Ectodermal cell (in vitro differentiated cells): ENCODE measurements around the gene USP24.
"Not testable (repeated sequence)": the region's sequence is repeated elsewhere in the genome, so short reads cannot be mapped to it uniquely, and the experiment has no call there.

Source experiments
- H3K27ac ChIP-seq: 2 replicates; pipeline ENCODE4 v1.7.0; 2013; ENCODE audit warnings: mild to moderate bottlenecking, low read depth, low read length; ENCODE audit not compliant: insufficient read depth, poor library complexity, severe bottlenecking
- H3K27me3 ChIP-seq: 2 replicates; pipeline ENCODE4 v1.7.0; 2013; ENCODE audit warnings: mild to moderate bottlenecking, low read length; ENCODE audit not compliant: insufficient read depth, control insufficient read depth, poor library complexity, severe bottlenecking
- H3K36me3 ChIP-seq: one replicate; pipeline ENCODE4 v1.7.0; 2013; ENCODE audit warnings: low read length; ENCODE audit not compliant: control insufficient read depth, insufficient read depth
- H3K4me1 ChIP-seq: one replicate; pipeline ENCODE4 v1.7.0; 2013; ENCODE audit warnings: low read length; ENCODE audit not compliant: control insufficient read depth, insufficient read depth
- H3K4me3 ChIP-seq: 2 replicates; pipeline ENCODE4 v1.7.0; 2013; ENCODE audit warnings: low read depth, low read length, control low read depth; ENCODE audit not compliant: insufficient read depth
- H3K9me3 ChIP-seq: 2 replicates; pipeline ENCODE4 v1.7.0; 2013; ENCODE audit warnings: mild to moderate bottlenecking, low read length, moderate library complexity; ENCODE audit not compliant: control insufficient read depth
- WGBS, 2 experiments: methylation state at CpG; one replicate each; pipeline ENCODE4 v1.1.7; 2013; ENCODE audit warnings: missing lambda C conversion rate in 2 of 2; 5-methylcytosine and 5-hydroxymethylcytosine counted together

The USP24 gene

DNA sequence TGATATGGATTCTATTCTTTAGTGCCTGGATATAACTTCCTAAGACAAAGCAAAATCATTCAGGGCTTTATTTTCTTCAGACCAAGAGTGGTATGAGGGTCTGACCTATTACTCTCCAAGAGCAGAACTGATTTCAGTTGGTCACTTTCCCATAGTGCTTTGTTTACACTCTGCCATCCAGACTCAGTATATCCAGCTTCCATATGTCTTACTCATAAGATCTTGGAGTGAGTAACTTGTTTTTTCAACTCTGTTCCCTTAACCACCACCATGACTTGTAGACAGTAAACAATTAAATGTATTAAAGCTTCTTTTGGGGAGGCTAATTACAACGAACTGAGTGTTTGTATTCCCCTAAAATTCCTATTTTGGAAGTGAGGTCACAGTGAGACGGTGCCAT is 83.4 kb downstream of the USP24 start:
- WGBS, 2 experiments, result 85 to 97% methylated on average over 2 of the region's 2 CpGs
- H3K27ac ChIP-seq, result no peak overlapping the region
- peaks cover 25% of the 10 kb centered on the region for H3K36me3 ChIP-seq
- no peak overlapping the region for H3K4me3 ChIP-seq
- no peaks in the 10 kb centered on the region for H3K27me3 ChIP-seq
- no peaks in the 10 kb centered on the region for H3K4me1 ChIP-seq
- H3K9me3 ChIP-seq, result no peaks in the 10 kb centered on the region

DNA sequence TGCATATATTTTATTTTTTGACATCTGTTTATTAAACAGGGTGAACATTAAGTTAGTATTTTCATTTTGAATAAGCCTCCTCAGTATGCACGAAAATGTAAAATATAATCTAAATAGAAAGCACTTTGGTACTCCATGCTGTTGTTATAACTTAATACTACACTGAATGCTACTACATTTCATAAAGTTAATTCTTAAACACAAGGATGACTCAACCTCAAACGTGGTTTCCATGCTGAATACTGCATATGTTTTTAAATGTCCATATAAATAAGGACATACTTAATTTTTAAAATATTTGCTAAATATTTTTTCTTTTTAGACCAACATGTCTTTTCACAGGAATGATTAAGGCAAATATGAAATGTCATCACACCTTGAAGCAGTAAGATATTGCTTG is 83.9 kb downstream of the USP24 start:
- H3K36me3 ChIP-seq, result peaks cover 20% of the 10 kb centered on the region
- H3K27me3 ChIP-seq, result no peaks in the 10 kb centered on the region
- H3K9me3 ChIP-seq, result no peaks in the 10 kb centered on the region
- H3K4me3 ChIP-seq, result no peak overlapping the region
- 100% methylated on average over 1 of the region's 2 CpGs; no CpG with 5 or more reads in 1 of the 2 experiments for WGBS, 2 experiments
- no peak overlapping the region for H3K27ac ChIP-seq
- no peaks in the 10 kb centered on the region for H3K4me1 ChIP-seq

DNA sequence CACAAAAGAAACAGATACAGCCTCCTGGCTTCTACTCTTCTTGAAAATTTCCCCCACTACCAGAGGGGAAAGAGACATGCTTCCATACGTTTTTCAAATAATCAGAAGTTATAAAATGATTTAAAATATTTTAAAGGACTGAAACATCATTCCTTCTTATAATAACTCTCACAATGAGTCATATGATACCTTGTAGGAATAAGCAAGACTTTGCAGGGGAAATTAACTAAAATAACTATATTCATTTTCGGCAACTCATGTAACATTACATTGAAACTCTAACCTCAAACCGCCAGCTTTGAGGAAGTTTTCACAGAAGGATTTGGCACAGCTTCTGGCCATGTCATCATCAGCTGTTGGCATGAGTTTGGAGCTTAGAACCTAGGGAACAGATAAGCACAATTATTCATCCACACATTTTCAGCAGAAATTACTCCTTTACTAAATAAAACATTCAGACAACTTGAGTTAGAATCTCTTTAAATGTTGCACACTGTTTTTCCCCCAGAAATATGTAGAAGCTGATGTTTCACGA is 85.9 kb downstream of the USP24 start:
- Histone ChIP-seq H3K27ac (no peak overlapping the region), H3K4me3 (no peak overlapping the region), H3K27me3 (no peaks in the 10 kb centered on the region), H3K36me3 (peaks cover 23% of the 10 kb centered on the region), H3K9me3 (no peaks in the 10 kb centered on the region), H3K4me1 (no peaks in the 10 kb centered on the region)
- 91 to 92% methylated on average over 3 of the region's 4 CpGs for WGBS, 2 experiments

DNA sequence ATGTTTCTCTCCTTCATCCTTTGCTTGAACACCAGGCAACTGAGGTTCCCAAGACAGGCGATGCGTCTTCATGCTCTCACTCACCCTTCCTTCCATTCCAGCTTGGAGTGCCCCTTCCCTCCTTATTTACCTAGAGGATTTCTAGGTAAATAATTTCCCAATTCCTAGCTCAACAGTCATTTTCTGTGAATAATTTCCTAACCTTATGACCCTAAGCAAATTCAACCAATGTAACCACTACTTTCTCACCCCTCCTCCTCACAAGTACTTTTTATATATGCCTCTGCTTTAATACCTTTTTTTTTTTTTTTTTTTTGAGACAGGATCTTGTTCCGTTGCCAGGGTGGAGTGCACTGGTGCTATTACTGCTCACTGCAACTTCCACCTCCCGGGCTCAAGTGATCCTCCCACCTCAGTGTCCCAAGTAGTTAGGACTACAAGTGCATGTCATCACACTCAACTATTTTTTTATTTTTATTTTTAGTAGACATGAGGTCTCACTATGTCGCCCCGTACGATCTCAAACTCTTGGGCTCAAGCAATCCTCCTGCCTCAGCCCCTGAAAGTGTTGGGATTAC is 86.7 kb downstream of the USP24 start:
- Histone ChIP-seq H3K27me3 (no peaks in the 10 kb centered on the region), H3K4me3 (no peak overlapping the region), H3K9me3 (no peaks in the 10 kb centered on the region), H3K4me1 (no peaks in the 10 kb centered on the region), H3K27ac (no peak overlapping the region), H3K36me3 (peaks cover 18% of the 10 kb centered on the region)
- WGBS, 2 experiments, result 94 to 95% methylated on average over 7 of the region's 7 CpGs

DNA sequence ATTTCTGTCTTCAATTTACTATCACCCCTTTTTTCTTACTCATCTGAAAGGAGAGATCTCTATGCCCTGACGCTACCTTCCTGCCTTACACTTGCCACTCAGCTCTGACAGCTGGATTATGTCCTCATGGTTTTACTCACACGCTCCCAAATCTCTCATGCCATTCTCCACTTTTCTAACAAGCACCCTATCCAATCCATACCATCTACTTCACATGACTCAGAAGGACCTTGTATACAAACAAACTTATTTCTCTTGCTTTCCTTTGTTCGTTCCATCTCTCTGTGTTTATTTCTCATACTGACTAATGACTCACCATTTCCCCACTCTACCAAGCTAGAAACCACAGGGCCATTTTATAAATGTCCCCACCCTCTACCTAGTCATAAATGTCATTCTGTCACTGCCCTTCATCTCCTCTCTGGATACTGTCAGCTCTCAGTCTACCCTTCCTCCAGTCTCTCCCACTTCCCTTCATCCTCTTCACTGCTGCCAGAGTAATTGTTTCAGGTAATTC is 87.3 kb downstream of the USP24 start:
- WGBS, 2 experiments, result 95 to 97% methylated on average over 3 of the region's 3 CpGs
- no peak overlapping the region for H3K27ac ChIP-seq
- no peaks in the 10 kb centered on the region for H3K9me3 ChIP-seq
- no peak overlapping the region for H3K4me3 ChIP-seq
- peaks cover 18% of the 10 kb centered on the region for H3K36me3 ChIP-seq
- no peaks in the 10 kb centered on the region for H3K27me3 ChIP-seq
- H3K4me1 ChIP-seq, result no peaks in the 10 kb centered on the region

DNA sequence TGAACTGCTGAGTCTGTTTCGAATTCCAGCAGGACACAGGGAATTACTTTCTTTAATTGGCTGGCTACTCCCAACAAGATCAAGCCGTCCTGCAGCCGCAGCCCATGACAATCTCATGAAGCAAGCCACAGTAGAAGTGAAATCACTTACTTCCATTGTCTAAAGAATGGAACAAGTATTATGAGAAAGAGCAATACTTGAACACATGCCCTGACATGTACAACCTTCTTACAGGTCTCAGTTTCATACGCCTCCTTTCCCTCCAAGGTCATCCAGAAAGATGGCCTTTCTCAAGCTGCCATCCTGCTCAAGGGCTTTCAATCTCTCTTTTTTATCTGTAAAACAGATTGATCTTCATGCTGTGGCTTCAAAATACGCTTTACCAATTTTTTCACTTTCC is 90.7 kb downstream of the USP24 start:
- Histone ChIP-seq H3K36me3 (peaks cover 35% of the 10 kb centered on the region), H3K9me3 (no peaks in the 10 kb centered on the region), H3K4me3 (no peak overlapping the region), H3K27me3 (no peaks in the 10 kb centered on the region), H3K4me1 (no peaks in the 10 kb centered on the region), H3K27ac (no peak overlapping the region)
- WGBS, 2 experiments, result 93 to 94% methylated on average over 5 of the region's 5 CpGs

DNA sequence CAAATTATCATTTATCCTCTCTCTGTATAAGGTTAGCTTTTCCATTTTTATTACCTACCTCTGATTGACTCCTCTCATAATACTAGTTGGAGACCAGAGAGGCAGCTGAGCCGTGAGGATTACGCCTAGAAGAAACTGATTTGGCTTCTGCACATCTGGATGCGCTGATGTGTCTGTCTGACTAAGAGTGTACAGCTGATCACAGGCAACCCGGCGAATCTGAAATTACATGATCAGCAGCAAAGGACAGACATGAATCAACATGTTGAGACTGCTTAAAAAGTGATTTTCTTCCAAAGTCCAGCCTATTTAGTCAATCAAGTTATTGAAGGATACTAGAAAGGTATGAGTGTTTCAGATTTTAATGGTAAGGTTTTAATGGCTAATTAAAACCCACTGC is 94.6 kb downstream of the USP24 start:
- peaks cover 59% of the 10 kb centered on the region for H3K36me3 ChIP-seq

DNA sequence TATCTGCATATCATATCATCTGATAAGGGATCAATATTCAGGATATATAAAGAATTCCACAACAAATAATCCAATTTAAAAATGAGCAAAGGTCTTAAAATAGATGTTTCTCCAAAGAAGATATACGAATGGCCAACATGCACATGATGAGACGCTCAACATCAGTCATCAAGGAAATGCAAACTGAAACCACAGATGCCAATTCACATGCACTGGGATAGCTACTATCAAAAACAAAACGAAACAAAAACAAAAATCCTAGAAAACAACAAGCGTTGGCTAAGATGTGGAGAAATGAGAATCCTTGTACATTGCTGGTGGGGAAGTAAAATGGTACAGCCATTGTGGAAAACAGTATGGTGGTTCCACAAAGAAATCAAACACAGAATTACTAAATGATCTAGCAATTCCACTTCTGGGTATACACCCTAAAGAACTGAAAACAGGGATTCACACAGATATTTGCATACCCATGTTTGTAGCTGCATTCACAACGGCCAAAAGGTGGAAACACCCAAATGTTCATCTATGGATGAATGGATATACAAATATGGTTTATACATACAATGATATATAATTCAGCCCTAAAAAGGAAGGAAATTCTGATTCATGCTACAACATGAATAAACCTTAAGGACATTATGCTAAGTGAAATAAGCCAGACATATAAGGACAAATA is 96.4 kb downstream of the USP24 start:
- Histone ChIP-seq H3K9me3 (no peaks in the 10 kb centered on the region), H3K4me3 (no peak overlapping the region), H3K4me1 (no peaks in the 10 kb centered on the region), H3K27me3 (no peaks in the 10 kb centered on the region), H3K27ac (no peak overlapping the region), H3K36me3 (peaks cover 61% of the 10 kb centered on the region)
- 93 to 100% methylated on average over 2 to 4 of the region's 5 CpGs for WGBS, 2 experiments

More for the DNA sequence above, 94.6 kb downstream of the USP24 start:
- Histone ChIP-seq H3K27ac (no peak overlapping the region), H3K4me3 (no peak overlapping the region), H3K4me1 (no peaks in the 10 kb centered on the region), H3K9me3 (no peaks in the 10 kb centered on the region), H3K27me3 (no peaks in the 10 kb centered on the region)
- 93 to 94% methylated on average over 5 of the region's 5 CpGs for WGBS, 2 experiments

DNA sequence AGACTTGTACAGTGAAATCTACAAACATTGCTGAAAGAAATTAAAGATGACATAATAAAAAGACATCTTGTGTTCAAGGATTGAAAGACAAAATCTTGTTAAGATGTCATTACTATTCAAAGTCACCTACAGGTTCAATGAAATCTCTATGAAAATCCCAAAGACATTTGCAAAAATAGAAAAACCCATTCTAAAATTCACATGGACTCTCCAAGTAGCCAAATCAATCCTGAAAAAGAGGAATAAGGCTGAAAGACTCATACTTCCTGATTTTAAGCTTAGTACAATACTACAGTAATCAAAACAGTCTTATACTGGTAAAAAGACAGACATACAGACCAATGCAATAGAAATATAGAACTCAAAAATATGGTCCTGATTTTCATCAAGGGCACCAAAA is 97.2 kb downstream of the USP24 start:
- H3K36me3 ChIP-seq, result peaks cover 65% of the 10 kb centered on the region
- no peak overlapping the region for H3K4me3 ChIP-seq
- H3K9me3 ChIP-seq, result no peaks in the 10 kb centered on the region
- H3K27ac ChIP-seq, result no peak overlapping the region
- H3K27me3 ChIP-seq, result no peaks in the 10 kb centered on the region
- no peaks in the 10 kb centered on the region for H3K4me1 ChIP-seq

DNA sequence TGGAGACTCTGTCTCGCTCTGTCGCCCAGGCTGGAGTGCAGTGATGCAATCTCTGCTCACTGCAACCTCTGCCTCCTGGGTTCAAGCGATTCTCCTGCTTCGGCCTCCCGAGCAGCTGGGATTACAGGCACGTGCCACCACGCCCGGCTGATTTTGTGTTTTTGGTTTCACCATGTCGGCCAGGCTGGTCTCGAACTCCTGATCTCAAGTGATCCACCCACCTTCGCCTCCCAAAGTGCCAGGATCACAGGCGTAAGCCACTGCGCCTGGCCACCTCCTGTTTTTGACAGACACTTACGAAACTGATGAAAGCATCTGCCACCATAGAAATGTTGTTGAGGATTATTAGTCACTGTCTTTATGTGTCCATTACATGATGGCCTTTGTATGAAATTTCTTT is 106.2 kb downstream of the USP24 start:
- H3K27me3 ChIP-seq, H3K4me1 ChIP-seq, H3K4me3 ChIP-seq, H3K27ac ChIP-seq, H3K9me3 ChIP-seq: not testable (repeated sequence)
- peaks cover 27% of the 10 kb centered on the region for H3K36me3 ChIP-seq
- 91% methylated on average over 14 of the region's 14 CpGs for WGBS, 2 experiments
